ENCODE measurements around the gene COX4I1.

- TF ChIP-seq CTCF (IDR thresholded peaks at IDR 0.05; ENCODE audit: low read depth, low read length) (no peak), EZH2phosphoT487 (IDR thresholded peaks at IDR 0.05; ENCODE audit: low read depth) (no peak)
Observed at GRCh38 chr16:85846461-85846860, 47.0 kb downstream of the COX4I1 start.
